HG03060 (cell line): ENCODE data around the gene POLRMT.
"Not testable (repeated sequence)": the region's sequence is repeated elsewhere in the genome, so short reads cannot be mapped to it uniquely, and the experiment has no call there.

ENCODE experiments used
- ATAC-seq: cut with Tn5 transposase; IDR thresholded peaks from one replicate; pipeline ENCODE4 v1.9.1; 2021; ENCODE audit warnings: low read depth, moderate number of reproducible peaks; ENCODE audit not compliant: unreplicated experiment

The POLRMT gene

GRCh38 chr19:597406-598315, 35.7 kb downstream of the POLRMT start:
- no peak for ATAC-seq

DNA sequence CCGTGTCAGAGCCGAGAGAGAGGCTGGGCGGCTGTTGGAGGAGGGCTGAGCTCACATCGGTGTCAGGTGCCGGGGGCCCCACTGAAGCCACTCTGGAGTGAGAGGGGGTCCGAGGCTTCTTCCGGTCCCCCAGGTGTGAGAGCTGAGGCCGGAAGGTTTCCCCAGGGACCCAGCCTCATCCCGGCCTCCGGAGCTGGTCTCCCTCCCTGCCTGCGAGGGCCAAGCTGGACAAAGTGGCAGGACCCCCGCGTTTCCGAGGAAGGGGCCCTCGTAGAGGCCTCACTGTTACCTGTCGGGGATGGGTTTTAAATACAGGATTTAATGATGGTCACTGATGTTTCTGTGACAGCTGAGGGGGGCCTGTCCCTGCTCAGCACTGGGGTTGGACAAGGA, 37.1 kb downstream of the POLRMT start:
- ATAC-seq: no peak

DNA sequence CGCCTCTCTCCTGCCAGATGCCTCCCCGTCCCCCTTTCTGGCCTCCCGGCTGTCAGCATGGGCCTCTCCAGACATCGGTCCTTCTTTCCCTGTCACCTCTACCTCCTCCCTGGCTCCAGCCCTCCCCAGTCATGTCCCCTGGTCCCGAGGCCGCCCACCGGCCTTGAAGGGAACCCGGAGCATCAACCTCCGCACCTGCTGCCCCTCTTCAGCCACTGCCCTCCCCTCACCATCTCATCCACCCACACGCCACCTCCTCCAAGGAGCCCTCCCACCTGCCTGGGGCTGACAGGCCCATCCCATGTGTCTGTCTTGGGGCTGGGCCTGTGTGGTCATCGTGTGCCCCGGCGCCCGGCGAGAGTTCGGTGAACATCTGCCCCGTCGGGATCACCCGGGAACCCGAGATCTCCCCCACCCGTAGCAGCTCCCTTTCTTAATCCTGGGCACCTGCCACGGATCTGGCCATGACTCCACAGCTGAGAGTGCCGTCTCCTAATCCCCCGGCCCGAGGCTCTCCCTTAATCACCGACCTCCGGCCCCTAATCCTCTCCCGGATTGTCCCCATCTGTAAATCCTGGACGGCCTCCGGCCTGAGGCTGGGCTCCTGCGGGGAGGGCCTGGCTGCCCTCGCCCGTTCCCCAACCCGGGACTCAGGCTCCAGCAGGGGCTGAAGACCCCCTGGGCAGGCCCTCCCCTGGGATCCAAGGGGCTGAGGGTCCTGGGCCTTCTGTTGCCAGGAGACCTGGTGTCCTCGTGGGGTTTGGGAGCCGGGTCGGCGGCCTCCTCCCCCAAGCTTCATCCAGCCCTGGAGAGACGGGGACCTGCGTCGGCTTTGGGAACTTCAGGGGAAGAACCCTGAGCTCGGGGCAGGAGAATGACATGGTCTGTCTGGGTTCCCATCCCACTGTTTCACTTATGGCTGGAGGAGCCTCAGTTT, 37.7 kb downstream of the POLRMT start:
- ATAC-seq: no peak

DNA sequence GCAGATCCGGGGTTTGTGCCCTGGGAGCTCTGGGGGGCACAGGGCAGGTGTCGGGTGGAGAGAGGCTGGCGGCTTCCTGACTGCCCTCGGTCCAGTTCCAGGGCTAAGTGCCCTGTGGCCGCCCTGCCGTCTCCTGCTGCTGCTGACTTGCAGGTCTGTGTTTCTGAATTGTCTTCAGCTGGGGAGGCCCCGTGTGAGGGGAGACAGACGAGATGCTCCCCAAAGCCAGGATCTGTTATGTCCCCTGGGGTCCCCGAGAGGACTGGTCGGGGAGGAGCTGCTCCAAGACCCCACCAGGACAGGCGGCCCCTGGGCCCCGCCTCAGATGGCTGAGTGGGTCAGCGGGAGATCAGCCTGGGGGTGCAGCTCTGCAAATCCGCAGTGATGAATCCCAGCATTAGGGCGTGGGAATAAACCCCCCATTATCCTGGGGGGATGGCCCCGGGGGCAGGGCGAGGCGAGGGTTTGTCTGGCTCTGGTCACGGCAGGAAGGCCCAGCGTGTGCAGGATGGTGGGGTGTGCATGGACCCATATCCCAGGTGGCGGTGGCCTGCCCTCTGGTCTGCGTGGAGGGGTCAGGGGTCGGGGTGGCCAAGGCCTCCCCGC, 39.0 kb downstream of the POLRMT start:
- ATAC-seq: no peak

GRCh38 chr19:593505-593904, 39.8 kb downstream of the POLRMT start:
- no peak for ATAC-seq

- ATAC-seq: no peak
These were observed 40.3 kb downstream of the POLRMT start for GRCh38 chr19:593055-593454.

DNA sequence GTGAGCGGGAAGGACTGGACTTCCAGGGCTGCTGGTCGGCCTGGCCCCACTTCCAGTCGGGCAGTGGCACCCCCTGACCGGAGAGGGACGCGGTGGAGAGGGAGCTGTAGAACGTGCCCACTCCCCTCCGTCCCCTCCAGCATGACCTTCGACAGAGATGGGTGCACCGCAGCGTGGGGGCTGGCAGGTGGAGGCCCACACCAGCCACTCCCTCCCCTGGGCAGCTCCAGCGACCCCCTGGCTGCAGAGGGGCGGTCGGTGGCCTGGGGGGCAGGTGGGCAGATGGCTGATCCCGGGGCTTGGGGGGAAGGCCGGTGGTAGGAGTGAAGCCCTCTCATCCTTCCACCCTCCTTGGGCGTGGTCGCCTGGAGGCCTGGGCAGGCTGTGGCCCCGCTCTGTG, 41.2 kb downstream of the POLRMT start:
- no peak for ATAC-seq

- no peak for ATAC-seq
These were observed 42.0 kb downstream of the POLRMT start for GRCh38 chr19:591099-591958.

DNA sequence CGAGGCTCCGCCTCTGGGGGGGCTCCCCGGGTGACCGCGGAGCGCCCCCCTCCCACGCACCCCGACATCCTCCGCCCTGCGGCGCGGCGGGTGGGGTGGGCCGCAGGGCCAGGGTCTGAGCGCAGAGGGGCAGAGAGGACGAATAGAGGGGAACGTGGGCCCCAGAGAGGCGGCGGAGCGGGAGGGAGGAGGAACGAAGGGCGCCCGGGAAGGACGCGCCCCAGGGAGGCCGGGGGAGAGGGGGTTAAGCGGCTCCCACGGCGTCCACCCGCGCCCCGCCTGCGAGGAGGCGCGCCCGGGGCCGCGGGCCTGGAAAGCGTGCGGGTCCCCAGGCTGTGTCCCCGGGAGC, 42.6 kb downstream of the POLRMT start:
- ATAC-seq: no peak

GRCh38 chr19:590396-590745, 43.0 kb downstream of the POLRMT start:
- no peak for ATAC-seq

DNA sequence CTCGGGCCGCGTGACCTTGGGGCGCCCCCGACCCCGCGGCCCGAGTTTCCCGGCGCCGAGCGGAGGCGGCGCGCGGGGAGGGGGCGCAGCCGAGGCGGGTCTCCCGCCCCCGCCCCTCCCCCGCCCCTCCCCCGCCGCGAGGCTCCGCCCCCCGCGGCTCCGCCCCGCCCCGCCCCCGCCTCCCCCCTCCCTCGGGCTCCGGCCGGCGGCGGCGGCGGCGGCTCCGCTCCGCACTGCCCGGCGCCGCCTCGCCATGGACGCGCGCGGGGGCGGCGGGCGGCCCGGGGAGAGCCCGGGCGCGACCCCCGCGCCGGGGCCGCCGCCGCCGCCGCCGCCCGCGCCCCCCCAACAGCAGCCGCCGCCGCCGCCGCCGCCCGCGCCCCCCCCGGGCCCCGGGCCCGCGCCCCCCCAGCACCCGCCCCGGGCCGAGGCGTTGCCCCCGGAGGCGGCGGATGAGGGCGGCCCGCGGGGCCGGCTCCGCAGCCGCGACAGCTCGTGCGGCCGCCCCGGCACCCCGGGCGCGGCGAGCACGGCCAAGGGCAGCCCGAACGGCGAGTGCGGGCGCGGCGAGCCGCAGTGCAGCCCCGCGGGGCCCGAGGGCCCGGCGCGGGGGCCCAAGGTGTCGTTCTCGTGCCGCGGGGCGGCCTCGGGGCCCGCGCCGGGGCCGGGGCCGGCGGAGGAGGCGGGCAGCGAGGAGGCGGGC, 43.5 kb downstream of the POLRMT start, which contains the start of gene HCN2:
HCN2 (plus strand) TSS at position 189 of the 703 bp plus-strand sequence; CDS start at position 254, 65 bp downstream.
- ATAC-seq: no peak

DNA sequence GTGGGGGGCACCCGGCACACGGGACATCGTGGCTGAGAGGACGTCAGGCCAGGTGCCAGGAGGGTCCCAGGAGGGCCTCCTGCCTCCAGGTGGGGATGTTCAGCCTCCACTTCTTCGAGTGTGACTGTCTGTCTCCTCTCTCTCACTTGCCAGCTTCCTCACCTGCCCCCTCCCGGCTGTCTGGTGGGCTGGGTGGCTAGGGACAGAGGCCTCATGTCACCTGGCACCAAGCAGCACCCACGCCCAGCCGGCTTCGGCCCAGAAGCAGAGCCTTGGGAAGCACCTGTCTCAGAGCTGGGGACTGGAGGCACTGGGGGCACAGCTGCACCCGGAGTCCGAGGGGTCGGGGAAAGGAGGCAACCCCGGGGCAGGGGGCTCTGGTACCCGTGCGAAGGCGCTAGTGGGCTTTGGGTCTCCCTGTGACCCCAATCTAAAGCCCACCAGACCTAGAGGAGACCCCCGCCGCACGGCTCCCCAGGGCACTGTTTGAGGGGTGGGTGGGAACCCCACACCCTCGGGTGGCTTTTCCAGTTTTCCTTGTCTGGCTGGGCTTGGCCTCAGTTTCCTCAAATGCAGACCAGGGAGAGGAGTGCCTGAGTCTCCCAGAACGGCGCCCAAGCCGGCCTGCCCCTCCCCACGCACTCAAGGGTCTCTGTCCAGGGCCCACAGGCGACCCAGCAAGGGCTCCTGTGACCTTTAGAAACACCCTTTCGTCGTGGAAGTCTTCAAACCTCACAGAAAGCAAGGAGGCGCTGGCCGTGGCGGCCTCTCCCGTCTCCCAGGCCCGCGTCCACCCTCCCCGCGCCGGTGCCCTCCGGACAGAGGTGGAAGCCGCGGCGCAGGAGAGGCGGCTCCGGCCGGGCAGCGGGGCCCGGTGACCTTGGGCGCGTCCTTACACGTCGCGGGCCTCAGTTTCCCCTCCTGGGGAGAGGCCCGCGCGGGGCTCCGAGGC, 44.3 kb downstream of the POLRMT start:
- no peak for ATAC-seq

- no peak for ATAC-seq
These were observed 45.1 kb downstream of the POLRMT start for GRCh38 chr19:588093-588740.

DNA sequence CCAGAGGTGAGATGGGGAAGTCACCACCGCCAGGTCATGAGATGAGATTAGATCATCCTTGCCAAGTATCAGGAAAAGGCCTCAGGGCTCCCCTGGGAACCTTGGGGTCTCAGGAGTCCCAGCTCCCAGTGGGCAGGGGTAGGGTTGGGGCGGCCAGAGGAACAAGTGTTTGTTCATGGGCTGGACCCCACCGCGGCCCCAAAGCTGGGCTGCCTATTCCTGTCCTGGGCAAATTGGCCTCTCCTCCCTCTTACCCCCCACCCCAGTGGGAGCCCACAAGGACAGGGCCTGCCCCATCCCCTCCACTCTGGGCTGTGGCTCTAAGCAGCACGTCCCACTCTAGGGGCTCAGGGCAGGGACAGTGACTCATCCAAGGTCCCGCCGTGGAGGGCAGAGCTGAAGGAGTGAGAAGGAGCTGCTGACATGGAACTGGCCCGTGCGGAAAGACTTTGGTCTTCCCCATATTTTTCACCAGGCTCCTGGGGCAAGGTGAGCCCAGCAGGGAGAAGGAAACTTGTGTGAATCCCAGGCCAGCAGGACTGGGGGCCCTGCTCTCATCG, 47.7 kb downstream of the POLRMT start:
- ATAC-seq: no peak

DNA sequence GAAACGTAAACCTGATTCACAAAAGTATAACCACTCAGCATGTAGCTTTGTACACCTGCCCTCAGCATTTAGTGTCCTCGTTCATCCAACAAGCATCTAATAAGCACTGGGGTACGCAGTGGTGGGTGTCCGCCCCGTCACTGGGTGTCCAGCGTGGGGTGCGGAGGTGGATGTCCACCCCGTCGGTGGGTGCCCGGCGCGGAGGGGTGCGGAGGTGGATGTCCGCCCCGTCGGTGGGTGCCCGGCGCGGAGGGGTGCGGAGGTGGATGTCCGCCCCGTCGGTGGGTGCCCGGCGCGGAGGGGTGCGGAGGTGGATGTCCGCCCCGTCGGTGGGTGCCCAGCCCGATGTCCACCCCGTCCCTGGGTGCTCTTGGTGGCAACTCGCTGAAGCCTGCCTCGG, 48.2 kb downstream of the POLRMT start:
- ATAC-seq: not testable (repeated sequence)

DNA sequence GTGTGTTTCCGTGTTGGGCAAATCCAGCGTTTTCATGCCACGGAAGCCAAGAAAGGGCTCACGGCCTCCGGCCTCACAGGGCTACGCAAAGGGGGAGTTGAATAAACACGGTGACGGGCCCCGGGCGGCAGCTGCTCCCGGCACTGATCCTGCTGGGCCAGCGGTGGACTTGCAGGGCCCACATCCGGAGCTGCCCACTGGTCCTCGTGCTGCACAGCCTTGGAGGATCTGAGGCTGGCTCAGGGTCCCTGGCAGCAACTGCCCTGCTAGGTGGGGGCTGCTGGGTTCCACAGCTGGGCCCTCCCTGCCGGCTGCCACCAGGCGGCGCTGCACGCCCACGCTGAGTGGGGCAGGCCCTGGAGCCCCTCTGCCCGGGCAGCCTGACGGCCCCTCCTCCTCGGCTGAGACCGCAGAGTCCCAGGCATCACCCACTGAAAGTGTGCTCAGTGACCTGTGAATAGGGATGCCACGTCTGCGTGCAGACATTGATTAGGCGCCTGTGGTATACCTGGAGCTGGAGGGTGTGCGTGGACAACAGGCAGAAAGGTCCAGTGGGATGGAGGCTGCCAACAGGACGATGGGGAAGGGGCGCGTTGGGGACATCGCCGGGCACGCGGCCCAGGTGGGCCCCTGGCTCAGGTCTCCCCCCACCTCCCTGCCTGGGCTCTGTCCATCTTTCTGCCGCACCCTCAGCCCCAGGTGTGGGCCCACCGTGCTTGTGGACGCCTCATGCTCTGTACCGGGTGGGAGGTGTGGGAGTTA, 48.9 kb downstream of the POLRMT start:
- no peak for ATAC-seq

- no peak for ATAC-seq
These were observed 49.4 kb downstream of the POLRMT start for GRCh38 chr19:583968-584239.
